Measurements from ENCODE around the gene PPP1R15B.

Gene PPP1R15B

GRCh38 chr1:204400882-204401510 lies 10.6 kb downstream of the PPP1R15B start:
- DNase-seq: no peak

GRCh38 chr1:204398197-204399125 lies 13.2 kb downstream of the PPP1R15B start:
- DNase-seq: peak; percentile 17 to 67 (median 42)

GRCh38 chr1:204396015-204396583 lies 15.5 kb downstream of the PPP1R15B start:
- DNase-seq: no peak

GRCh38 chr1:204391629-204392028 lies 20.0 kb downstream of the PPP1R15B start:
- DNase-seq: no peak

GRCh38 chr1:204390751-204391466 lies 20.7 kb downstream of the PPP1R15B start:
- no peak for DNase-seq

GRCh38 chr1:204385727-204386126 lies 25.9 kb downstream of the PPP1R15B start:
- DNase-seq: no peak

GRCh38 chr1:204384636-204385352 lies 26.8 kb downstream of the PPP1R15B start:
- DNase-seq: no peak

GRCh38 chr1:204383163-204383904 lies 28.3 kb downstream of the PPP1R15B start:
- DNase-seq: no peak

- DNase-seq: no peak
These were observed 28.9 kb downstream of the PPP1R15B start for GRCh38 chr1:204382714-204383083.

GRCh38 chr1:204380293-204380831 lies 31.3 kb downstream of the PPP1R15B start:
- no peak for DNase-seq

GRCh38 chr1:204377800-204378668 lies 33.6 kb downstream of the PPP1R15B start:
- DNase-seq: peak in 3 of 5 donors; percentile 18 to 33 (median 26)

- no peak for DNase-seq
These were observed 34.5 kb downstream of the PPP1R15B start for GRCh38 chr1:204376919-204377799.

GRCh38 chr1:204376465-204376864 lies 35.2 kb downstream of the PPP1R15B start:
- no peak for DNase-seq

- DNase-seq: no peak
These were observed 37.7 kb downstream of the PPP1R15B start for GRCh38 chr1:204373911-204374310.

- DNase-seq: no peak
These were observed 41.4 kb downstream of the PPP1R15B start for GRCh38 chr1:204370176-204370575.

- no peak for DNase-seq
These were observed 42.5 kb downstream of the PPP1R15B start for GRCh38 chr1:204368996-204369726.

GRCh38 chr1:204367956-204368355 lies 43.7 kb downstream of the PPP1R15B start:
- no peak for DNase-seq

- no peak for DNase-seq
These were observed 44.3 kb downstream of the PPP1R15B start for GRCh38 chr1:204367193-204367858.

All from T-helper 1 cell (primary cell).